Epidermal melanocyte (primary cell): ENCODE results near the gene DSE.

Experiments used
- DNase-seq: peaks from one replicate; pipeline ENCODE4 v3.0.0; 2011; ENCODE audit warnings: low spot score; ENCODE audit not compliant: insufficient read length

The DSE gene

GRCh38 chr6:116445102-116445501 is 74.4 kb downstream of the DSE start:
- DNase-seq, result no peak

- DNase-seq, result no peak
These were observed 75.7 kb downstream of the DSE start for GRCh38 chr6:116446399-116446798.

GRCh38 chr6:116447052-116447451 is 76.3 kb downstream of the DSE start:
- DNase-seq, result no peak

- DNase-seq, result peak; percentile 45
These were observed 76.8 kb downstream of the DSE start for GRCh38 chr6:116447496-116448011.

- no peak for DNase-seq
These were observed 78.8 kb downstream of the DSE start for GRCh38 chr6:116449565-116449964.

- no peak for DNase-seq
These were observed 79.5 kb downstream of the DSE start for GRCh38 chr6:116450185-116450710.

GRCh38 chr6:116450769-116451740 is 80.3 kb downstream of the DSE start:
- no peak for DNase-seq

GRCh38 chr6:116451916-116452315 is 81.2 kb downstream of the DSE start:
- no peak for DNase-seq

GRCh38 chr6:116452531-116452930 is 81.8 kb downstream of the DSE start:
- DNase-seq, result no peak

- DNase-seq, result no peak
These were observed 85.4 kb downstream of the DSE start for GRCh38 chr6:116456106-116456505.

- DNase-seq, result no peak
These were observed 86.2 kb downstream of the DSE start for GRCh38 chr6:116456927-116457326.

GRCh38 chr6:116458264-116458663 is 87.5 kb downstream of the DSE start:
- no peak for DNase-seq

GRCh38 chr6:116459927-116460326 is 89.2 kb downstream of the DSE start:
- DNase-seq, result no peak

- DNase-seq, result no peak
These were observed 90.7 kb downstream of the DSE start, which contains the start of gene CALHM6 for GRCh38 chr6:116461331-116461931. TSS of gene CALHM6 (plus strand) at chr6:116461375. CDS start at chr6:116461930, 555 bp downstream.

- DNase-seq, result no peak
These were observed 91.5 kb downstream of the DSE start for GRCh38 chr6:116461932-116462885.

- DNase-seq, result no peak
These were observed 92.6 kb downstream of the DSE start for GRCh38 chr6:116463301-116463700.

- no peak for DNase-seq
These were observed 94.5 kb downstream of the DSE start for GRCh38 chr6:116465246-116465645.

- DNase-seq, result no peak
These were observed 96.3 kb downstream of the DSE start for GRCh38 chr6:116467096-116467495.

GRCh38 chr6:116467514-116467913 is 96.8 kb downstream of the DSE start:
- DNase-seq, result no peak

GRCh38 chr6:116468293-116468692 is 97.5 kb downstream of the DSE start:
- DNase-seq, result no peak

GRCh38 chr6:116471531-116471930 is 100.8 kb downstream of the DSE start:
- no peak for DNase-seq
